ENCODE data around the gene ZNF555.

The ZNF555 gene

DNA sequence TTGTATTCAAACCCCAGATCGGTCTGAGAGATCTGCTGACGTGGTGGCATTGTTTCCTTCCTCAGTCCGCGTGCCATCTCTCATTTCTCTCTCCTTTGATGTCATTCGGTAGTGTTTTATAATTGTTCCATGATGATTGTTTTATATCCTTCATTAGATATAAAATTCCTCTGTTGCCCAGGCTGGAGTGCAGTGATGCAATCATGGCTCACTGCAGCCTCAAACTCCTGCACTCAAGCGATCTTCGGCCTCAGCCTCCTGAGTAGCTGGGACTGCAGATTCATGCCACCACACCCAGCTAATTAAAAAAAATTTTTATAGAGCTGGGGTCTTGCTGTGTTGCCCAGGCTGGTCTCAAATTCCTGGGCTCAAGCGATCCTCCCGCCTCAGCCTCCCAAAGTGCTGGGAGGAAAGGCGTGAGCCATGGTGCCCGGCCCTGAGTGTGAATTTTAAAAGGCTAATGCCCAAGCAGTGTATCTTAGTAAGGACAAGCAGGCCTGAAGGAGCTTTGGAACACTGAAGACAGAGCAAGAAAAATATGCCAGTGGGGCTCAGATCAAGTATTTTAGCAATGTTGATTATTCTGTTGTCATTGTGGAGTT is 64.7 kb downstream of the ZNF555 start:
- in situ Hi-C loops (cut with HindIII; ENCODE audit: low sequenced_read_pairs): no loop called here
- TF ChIP-seq, protein P1, sequence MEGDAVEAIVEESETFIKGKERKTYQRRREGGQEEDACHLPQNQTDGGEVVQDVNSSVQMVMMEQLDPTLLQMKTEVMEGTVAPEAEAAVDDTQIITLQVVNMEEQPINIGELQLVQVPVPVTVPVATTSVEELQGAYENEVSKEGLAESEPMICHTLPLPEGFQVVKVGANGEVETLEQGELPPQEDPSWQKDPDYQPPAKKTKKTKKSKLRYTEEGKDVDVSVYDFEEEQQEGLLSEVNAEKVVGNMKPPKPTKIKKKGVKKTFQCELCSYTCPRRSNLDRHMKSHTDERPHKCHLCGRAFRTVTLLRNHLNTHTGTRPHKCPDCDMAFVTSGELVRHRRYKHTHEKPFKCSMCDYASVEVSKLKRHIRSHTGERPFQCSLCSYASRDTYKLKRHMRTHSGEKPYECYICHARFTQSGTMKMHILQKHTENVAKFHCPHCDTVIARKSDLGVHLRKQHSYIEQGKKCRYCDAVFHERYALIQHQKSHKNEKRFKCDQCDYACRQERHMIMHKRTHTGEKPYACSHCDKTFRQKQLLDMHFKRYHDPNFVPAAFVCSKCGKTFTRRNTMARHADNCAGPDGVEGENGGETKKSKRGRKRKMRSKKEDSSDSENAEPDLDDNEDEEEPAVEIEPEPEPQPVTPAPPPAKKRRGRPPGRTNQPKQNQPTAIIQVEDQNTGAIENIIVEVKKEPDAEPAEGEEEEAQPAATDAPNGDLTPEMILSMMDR (IDR thresholded peaks at IDR 0.05; ENCODE audit: low read depth, low read length, missing control alignments): no peak
- no peak overlapping the region for H3K4me3 ChIP-seq (ENCODE audit: low read depth, low read length)
- no peak for DNase-seq (ENCODE audit: low read depth)

DNA sequence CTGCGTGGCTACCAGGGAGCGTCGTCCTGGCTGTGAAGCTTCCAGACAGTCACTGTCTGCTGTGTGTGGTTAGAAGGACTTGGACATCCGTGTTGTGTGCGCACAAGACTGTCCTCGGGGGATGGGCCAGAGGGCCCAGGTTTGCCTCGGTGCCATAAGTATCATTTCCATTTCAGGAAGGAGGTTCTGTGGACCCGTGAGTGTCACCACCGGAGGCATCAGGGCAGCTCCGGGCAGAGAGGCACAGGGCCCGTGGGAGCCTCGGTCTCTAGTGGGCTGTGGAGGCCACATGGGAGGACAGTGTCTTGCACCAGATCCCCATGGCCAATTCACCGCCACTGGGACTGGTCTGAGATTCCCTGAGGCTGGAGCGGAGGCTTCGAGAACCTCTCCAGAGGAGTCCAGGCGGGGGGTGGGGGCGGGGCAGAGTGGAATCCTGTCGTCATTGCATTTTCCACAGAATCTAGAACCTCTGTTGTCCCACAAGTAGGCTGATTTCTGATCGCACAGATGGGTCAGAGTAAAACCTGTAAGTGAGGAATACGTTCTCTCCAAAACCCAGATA is 65.4 kb downstream of the ZNF555 start:
- DNase-seq (ENCODE audit: low read depth): no peak
- in situ Hi-C loops (cut with HindIII; ENCODE audit: low sequenced_read_pairs): no loop called here
- no peak overlapping the region for H3K4me3 ChIP-seq (ENCODE audit: low read depth, low read length)
- TF ChIP-seq, protein P1 (IDR thresholded peaks at IDR 0.05; ENCODE audit: low read depth, low read length, missing control alignments): no peak

All from astrocyte of the cerebellum (primary cell).